GM23338 (cell line): ENCODE measurements around the gene TMEM88. TPM values are rescaled to one million over a fixed set of nuclear protein-coding genes. Genes with fewer than 3 reads are reported as not detected.

ENCODE experiments used
- ATAC-seq: fragments of 200-7000 bp; cut with Tn5 transposase; 3 replicates; pipeline ENCODE4 v1.9.1; 2020
- DNase-seq: peaks from one replicate; pipeline ENCODE4 v3.0.0-alpha.2; 2015; ENCODE audit warnings: low spot score
- H2AFZ ChIP-seq: fragments of 200-600 bp; sonication (generic); 2 replicates; pipeline ENCODE4 v1.8.0; 2016; ENCODE audit warnings: antibody characterized with exemption, mild to moderate bottlenecking, moderate library complexity
- H3F3A ChIP-seq: fragments of 200-600 bp; sonication (generic); replicated peaks from 2 replicates; pipeline ENCODE4 v1.8.0; 2017; ENCODE audit warnings: antibody characterized with exemption, mixed run types, low read depth
- H3K27ac ChIP-seq: fragments of 200-600 bp; sonication (generic); 2 replicates; pipeline ENCODE4 v1.6.1; 2016; ENCODE audit warnings: low read depth
- H3K27me3 ChIP-seq: fragments of 200-600 bp; sonication (generic); 2 replicates; pipeline ENCODE4 v1.8.0; 2016; ENCODE audit warnings: mild to moderate bottlenecking, mixed run types, moderate library complexity; ENCODE audit not compliant: insufficient read depth
- H3K36me3 ChIP-seq: fragments of 200-600 bp; sonication (generic); 2 replicates; pipeline ENCODE4 v1.8.0; 2016; ENCODE audit warnings: mild to moderate bottlenecking; ENCODE audit not compliant: insufficient read depth
- H3K4me1 ChIP-seq: fragments of 200-600 bp; sonication (generic); 2 replicates; pipeline ENCODE4 v1.8.0; 2016; ENCODE audit warnings: mild to moderate bottlenecking, moderate library complexity; ENCODE audit not compliant: insufficient read depth
- H3K4me2 ChIP-seq: fragments of 200-600 bp; sonication (generic); 2 replicates; pipeline ENCODE4 v1.7.1; 2017; ENCODE audit warnings: mixed run types
- H3K4me3 ChIP-seq: fragments of 200-600 bp; sonication (generic); 2 replicates; pipeline ENCODE4 v1.6.1; 2016; ENCODE audit warnings: mixed run types
- H3K79me2 ChIP-seq: fragments of 200-600 bp; sonication (generic); replicated peaks from 2 replicates; pipeline ENCODE4 v1.8.0; 2017; ENCODE audit warnings: mild to moderate bottlenecking; ENCODE audit not compliant: insufficient read depth
- H3K9me2 ChIP-seq: fragments of 200-600 bp; sonication (generic); 2 replicates; pipeline ENCODE4 v1.8.0; 2017; ENCODE audit not compliant: insufficient read depth
- H4K20me1 ChIP-seq: fragments of 200-600 bp; sonication (generic); replicated peaks from 2 replicates; pipeline ENCODE4 v1.8.0; 2017; ENCODE audit warnings: mild to moderate bottlenecking; ENCODE audit not compliant: insufficient read depth
- H3K27ac Mint-ChIP-seq: 2 replicates; pipeline ENCODE4 v1.8.0; 2020; ENCODE audit warnings: inconsistent platforms, mild to moderate bottlenecking, moderate library complexity, mixed read lengths
- H3K27me3 Mint-ChIP-seq: 3 replicates; pipeline ENCODE4 v1.8.0; 2022; ENCODE audit warnings: low read depth, mild to moderate bottlenecking, moderate library complexity, mixed read lengths, inconsistent platforms; ENCODE audit not compliant: insufficient read depth, poor library complexity
- H3K36me3 Mint-ChIP-seq: 3 replicates; pipeline ENCODE4 v1.8.0; 2021; ENCODE audit warnings: low read depth, mild to moderate bottlenecking, inconsistent platforms, moderate library complexity, mixed read lengths
- H3K4me1 Mint-ChIP-seq: 3 replicates; pipeline ENCODE4 v1.8.0; 2020; ENCODE audit warnings: mild to moderate bottlenecking, inconsistent platforms, mixed read lengths
- H3K4me3 Mint-ChIP-seq: 3 replicates; pipeline ENCODE4 v1.8.0; 2021; ENCODE audit warnings: moderate library complexity, mild to moderate bottlenecking, inconsistent platforms, mixed read lengths
- H3K9me3 Mint-ChIP-seq: 3 replicates; pipeline ENCODE4 v1.8.0; 2020; ENCODE audit warnings: moderate library complexity, mild to moderate bottlenecking, inconsistent platforms, mixed read lengths
- CREB1 ChIP-seq: fragments of 250-450 bp; sonication (Bioruptor Pico); IDR thresholded peaks from 2 replicates; pipeline ENCODE4 v1.5.0; 2020; ENCODE audit warnings: low read depth, mild to moderate bottlenecking, moderate library complexity
- CTCF ChIP-seq, 2 experiments: fragments of 200-600 bp in 1 of 2; sonication (generic) in 1 of 2; conservative IDR thresholded peaks; 2 replicates each; pipeline versions ENCODE4 v1.5.1 to v1.6.1; 2016 to 2017; ENCODE audit warnings: antibody characterized with exemption in 2 of 2, low read depth in 2 of 2, mild to moderate bottlenecking in 2 of 2, moderate library complexity in 1 of 2
- ETS1 ChIP-seq: IDR thresholded peaks from 2 replicates; pipeline ENCODE4 v1.6.1; 2016; ENCODE audit warnings: antibody characterized with exemption
- EZH2 ChIP-seq: fragments of 200-600 bp; sonication (generic); IDR thresholded peaks from one replicate; pipeline ENCODE4 v1.8.0; 2017; ENCODE audit warnings: antibody characterized with exemption, mild to moderate bottlenecking, low read depth; ENCODE audit not compliant: unreplicated experiment
- EZH2phosphoT487 ChIP-seq: fragments of 200-600 bp; sonication (generic); IDR thresholded peaks from one replicate; pipeline ENCODE4 v1.8.1; 2018; ENCODE audit warnings: antibody characterized with exemption; ENCODE audit not compliant: unreplicated experiment
- JUNB ChIP-seq: IDR thresholded peaks from one replicate; pipeline ENCODE4 v1.6.1; 2016; ENCODE audit warnings: antibody characterized with exemption; ENCODE audit not compliant: unreplicated experiment
- NANOG ChIP-seq: IDR thresholded peaks from 2 replicates; pipeline ENCODE4 v1.6.1; 2016; ENCODE audit warnings: antibody characterized with exemption, borderline replicate concordance
- POLR2AphosphoS5 ChIP-seq: IDR thresholded peaks from 2 replicates; pipeline ENCODE4 v1.6.1; 2016; ENCODE audit warnings: antibody characterized with exemption, low read depth
- REST ChIP-seq: IDR thresholded peaks from one replicate; pipeline ENCODE4 v1.6.1; 2018; ENCODE audit warnings: antibody characterized with exemption; ENCODE audit not compliant: unreplicated experiment
- STAT1 ChIP-seq: IDR thresholded peaks from one replicate; pipeline ENCODE4 v1.6.1; 2016; ENCODE audit warnings: antibody characterized with exemption; ENCODE audit not compliant: unreplicated experiment
- ZNF114 ChIP-seq: fragments of 250-450 bp; sonication (Bioruptor Pico); IDR thresholded peaks from 2 replicates; pipeline ENCODE4 v1.5.0; 2020; ENCODE audit warnings: mild to moderate bottlenecking, moderate library complexity
- ZNF331 ChIP-seq: fragments of 250-450 bp; sonication (Bioruptor Pico); IDR thresholded peaks from 2 replicates; pipeline ENCODE4 v1.5.0; 2020; ENCODE audit warnings: low read depth, mild to moderate bottlenecking, moderate library complexity
- ZNF462 ChIP-seq: fragments of 250-450 bp; sonication (Bioruptor Pico); IDR thresholded peaks from 2 replicates; pipeline ENCODE4 v1.5.0; 2020; ENCODE audit warnings: mild to moderate bottlenecking, moderate library complexity
- polyA plus RNA-seq: library from polyadenylated mRNA; unstranded; fragments of >200 nt; fragmentation: Nextera tagmentation; extraction: Ambion mirVana; gene quantifications from 2 replicates; pipeline ENCODE4 v1.2.1, GENCODE V29; 2016
- total RNA-seq: library from RNA; depleted of rRNA; stranded (reverse); fragments of >200 nt; shearing (Covaris generic); gene quantifications from 2 replicates; pipeline ENCODE4 v1.2.3, GENCODE V29; 2014

TMEM88 gene
- total and polyA plus RNA-seq, 2 experiments from 2014 or later = 0.58 to 0.97 TPM

GRCh38 chr17:7820231-7820630, 34.6 kb upstream of the TMEM88 start:
- Histone ChIP-seq H3K36me3 (no peaks in the 10 kb centered on the region), H4K20me1 (no peaks in the 10 kb centered on the region), H3K4me2 (no peak overlapping the region), H3K79me2 (no peaks in the 10 kb centered on the region), H3F3A (no peaks in the 10 kb centered on the region), H3K27ac (no peak overlapping the region), H3K9me2 (no peaks in the 10 kb centered on the region), H3K4me3 (no peak overlapping the region), H2AFZ (no peak overlapping the region), H3K4me1 (no peaks in the 10 kb centered on the region), H3K27me3 (peaks cover 21% of the 10 kb centered on the region; the same call in 1 of the 2 replicates)
- Mint-ChIP-seq H3K27me3 (peaks cover 27% of the 10 kb centered on the region), H3K9me3 (no peaks in the 10 kb centered on the region), H3K27ac (no peak overlapping the region), H3K4me3 (no peak overlapping the region), H3K36me3 (no peaks in the 10 kb centered on the region; the same call in 2 of the 3 replicates), H3K4me1 (peaks cover 11% of the 10 kb centered on the region)
- TF ChIP-seq ZNF331 (CRISPR knock-in tag) (no peak), CTCF (conservative IDR thresholded peaks at IDR 0.05; ENCODE audit: low read depth in 2 of 2) (no peak), ZNF462 (CRISPR knock-in tag) (no peak), POLR2AphosphoS5 (no peak), CREB1 (CRISPR knock-in tag) (no peak), JUNB (no peak), STAT1 (no peak), ETS1 (no peak), NANOG (no peak), REST (no peak), EZH2 (no peak), ZNF114 (CRISPR knock-in tag) (no peak), EZH2phosphoT487 (no peak)
- no peak for ATAC-seq
- no peak for DNase-seq
